HL-60 (cell line): ENCODE results near the gene MSI2.
A peak's percentile ranks its signal among the peaks of the same experiment; 100 is the strongest.

Source experiments
- GABPA ChIP-seq: IDR thresholded peaks from 2 replicates; pipeline ENCODE4 v1.6.1; 2012; ENCODE audit warnings: low read depth
- POLR2AphosphoS5 ChIP-seq: IDR thresholded peaks from 2 replicates; pipeline ENCODE4 v1.6.1; 2012; ENCODE audit warnings: low read depth
- TF ChIP-seq, protein P1 (sequence below): IDR thresholded peaks from one replicate; pipeline ENCODE4 v1.5.1; 2011; ENCODE audit warnings: low read length, control low read depth, inconsistent platforms; ENCODE audit not compliant: insufficient read depth

DNA sequence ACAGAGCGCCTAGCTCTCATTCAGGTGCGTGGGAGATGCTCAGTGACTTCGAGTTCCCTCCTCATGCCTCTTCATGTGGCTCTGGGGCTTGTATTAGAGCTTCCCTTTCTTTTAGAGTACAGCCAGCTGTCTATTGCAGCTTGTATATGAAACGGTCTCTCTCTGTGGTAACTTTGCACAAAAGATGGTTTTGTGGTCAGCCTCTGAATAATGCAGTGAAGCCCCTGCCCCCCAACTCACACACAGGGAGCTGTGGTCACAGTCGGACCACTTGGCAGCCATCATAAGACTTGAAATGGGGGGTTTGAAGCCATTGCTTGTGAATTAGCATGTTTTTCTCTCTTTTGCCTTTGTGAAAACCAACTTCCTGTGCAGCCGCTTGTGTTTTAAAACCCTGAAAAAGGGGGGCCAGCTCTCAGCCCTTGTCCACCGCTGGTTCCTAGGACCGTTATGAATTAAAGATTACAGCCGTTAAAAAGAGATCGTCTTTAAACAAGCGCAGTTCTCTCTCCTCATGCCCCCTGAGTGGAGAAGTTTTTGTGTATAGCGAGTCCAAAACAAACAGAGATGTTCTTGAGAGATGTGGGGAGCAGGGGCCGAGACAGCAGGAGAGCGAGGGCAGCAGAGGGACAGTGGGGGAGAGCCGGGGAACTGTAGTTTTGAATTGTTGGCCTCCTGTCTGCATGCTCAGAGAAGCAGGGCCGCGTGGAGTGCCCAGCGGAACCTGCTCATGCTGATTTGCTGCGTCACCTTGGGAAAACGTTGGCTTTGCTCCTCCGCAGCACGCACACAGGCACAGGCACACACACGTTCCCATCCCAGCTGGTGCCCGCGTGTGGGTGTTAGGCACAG, 199.0 kb downstream of the MSI2 start:
- TF ChIP-seq, protein P1, sequence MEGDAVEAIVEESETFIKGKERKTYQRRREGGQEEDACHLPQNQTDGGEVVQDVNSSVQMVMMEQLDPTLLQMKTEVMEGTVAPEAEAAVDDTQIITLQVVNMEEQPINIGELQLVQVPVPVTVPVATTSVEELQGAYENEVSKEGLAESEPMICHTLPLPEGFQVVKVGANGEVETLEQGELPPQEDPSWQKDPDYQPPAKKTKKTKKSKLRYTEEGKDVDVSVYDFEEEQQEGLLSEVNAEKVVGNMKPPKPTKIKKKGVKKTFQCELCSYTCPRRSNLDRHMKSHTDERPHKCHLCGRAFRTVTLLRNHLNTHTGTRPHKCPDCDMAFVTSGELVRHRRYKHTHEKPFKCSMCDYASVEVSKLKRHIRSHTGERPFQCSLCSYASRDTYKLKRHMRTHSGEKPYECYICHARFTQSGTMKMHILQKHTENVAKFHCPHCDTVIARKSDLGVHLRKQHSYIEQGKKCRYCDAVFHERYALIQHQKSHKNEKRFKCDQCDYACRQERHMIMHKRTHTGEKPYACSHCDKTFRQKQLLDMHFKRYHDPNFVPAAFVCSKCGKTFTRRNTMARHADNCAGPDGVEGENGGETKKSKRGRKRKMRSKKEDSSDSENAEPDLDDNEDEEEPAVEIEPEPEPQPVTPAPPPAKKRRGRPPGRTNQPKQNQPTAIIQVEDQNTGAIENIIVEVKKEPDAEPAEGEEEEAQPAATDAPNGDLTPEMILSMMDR, result no peak
- peak; percentile 94 for TF ChIP-seq POLR2AphosphoS5
- no peak; the same call in 1 of the 2 replicates for TF ChIP-seq GABPA
